ENCODE results near the gene SCN2B. TPM values are rescaled to one million over a fixed set of nuclear protein-coding genes. Genes with fewer than 3 reads are reported as not detected.

Gene SCN2B
- total RNA-seq, 3 donors from 2014 or later (not counting 1 experiment from before 2014, with no cell fraction given): not detected

- H3K4me1 ChIP-seq (ENCODE audit: control insufficient read depth, insufficient read depth, low read length): peaks cover 17% of the 10 kb centered on the region
- TF ChIP-seq, protein P1, sequence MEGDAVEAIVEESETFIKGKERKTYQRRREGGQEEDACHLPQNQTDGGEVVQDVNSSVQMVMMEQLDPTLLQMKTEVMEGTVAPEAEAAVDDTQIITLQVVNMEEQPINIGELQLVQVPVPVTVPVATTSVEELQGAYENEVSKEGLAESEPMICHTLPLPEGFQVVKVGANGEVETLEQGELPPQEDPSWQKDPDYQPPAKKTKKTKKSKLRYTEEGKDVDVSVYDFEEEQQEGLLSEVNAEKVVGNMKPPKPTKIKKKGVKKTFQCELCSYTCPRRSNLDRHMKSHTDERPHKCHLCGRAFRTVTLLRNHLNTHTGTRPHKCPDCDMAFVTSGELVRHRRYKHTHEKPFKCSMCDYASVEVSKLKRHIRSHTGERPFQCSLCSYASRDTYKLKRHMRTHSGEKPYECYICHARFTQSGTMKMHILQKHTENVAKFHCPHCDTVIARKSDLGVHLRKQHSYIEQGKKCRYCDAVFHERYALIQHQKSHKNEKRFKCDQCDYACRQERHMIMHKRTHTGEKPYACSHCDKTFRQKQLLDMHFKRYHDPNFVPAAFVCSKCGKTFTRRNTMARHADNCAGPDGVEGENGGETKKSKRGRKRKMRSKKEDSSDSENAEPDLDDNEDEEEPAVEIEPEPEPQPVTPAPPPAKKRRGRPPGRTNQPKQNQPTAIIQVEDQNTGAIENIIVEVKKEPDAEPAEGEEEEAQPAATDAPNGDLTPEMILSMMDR (IDR thresholded peaks at IDR 0.05): no peak
- Mint-ChIP-seq H3K4me1 (peaks cover 20 to 52% of the 10 kb centered on the region in 2 donors), H3K27ac (no peak overlapping the region), H3K36me3 (no peaks in the 10 kb centered on the region), H3K4me3 (no peak overlapping the region), H3K27me3 (ENCODE audit: low read depth in 2 of 2) (peaks cover 15 to 38% of the 10 kb centered on the region in 2 donors), H3K9me3 (no peaks in the 10 kb centered on the region)
- ATAC-seq (no peak), DNase-seq (no peak)
- no peaks in the 10 kb centered on the region for H3K27me3 ChIP-seq (ENCODE audit: control insufficient read depth, insufficient read depth, low read length)
- H3K9me3 ChIP-seq (ENCODE audit: control insufficient read depth, insufficient read depth, low read length): no peaks in the 10 kb centered on the region
- no peak overlapping the region for H3K27ac ChIP-seq (ENCODE audit: low read length)
- 90% methylated on average over 5 of the region's 6 CpGs for WGBS (ENCODE audit: insufficient coverage)
- peaks cover 4% of the 10 kb centered on the region for H3K36me3 ChIP-seq (ENCODE audit: control insufficient read depth, insufficient read depth, low read length)
- intact Hi-C loops (cut with micrococcal nuclease): no loop called here
- no peak overlapping the region for H3K4me3 ChIP-seq (ENCODE audit: low read length)
Measured at GRCh38 chr11:118211006-118211405, 34.6 kb upstream of the SCN2B start.

DNA sequence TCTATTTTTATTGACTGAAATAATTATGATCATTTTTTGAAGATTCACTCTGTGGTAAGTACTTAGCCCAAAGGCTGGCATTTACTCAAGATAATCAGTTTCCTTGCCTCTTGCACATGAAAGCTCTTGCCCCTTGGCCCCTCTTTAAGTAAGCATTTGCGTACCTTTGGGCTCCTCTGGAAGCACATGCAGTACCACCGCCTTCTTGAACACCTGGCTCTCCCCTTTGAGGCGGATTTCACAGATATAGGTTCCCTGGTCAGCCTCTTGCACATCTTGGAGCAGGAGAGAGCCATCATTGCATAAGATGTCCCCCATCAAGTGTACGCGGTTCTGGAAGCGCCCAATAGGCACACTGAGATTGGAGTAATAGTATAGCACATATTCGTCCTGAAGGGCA lies 33.9 kb upstream of the SCN2B start:
- H3K27ac ChIP-seq (ENCODE audit: low read length): no peak overlapping the region
- H3K27me3 ChIP-seq (ENCODE audit: control insufficient read depth, insufficient read depth, low read length): no peaks in the 10 kb centered on the region
- 95% methylated on average over 7 of the region's 7 CpGs for WGBS (ENCODE audit: insufficient coverage)
- H3K27ac Mint-ChIP-seq: no peak overlapping the region
- intact Hi-C loops (cut with micrococcal nuclease): no loop called here
- no peak overlapping the region for H3K4me3 ChIP-seq (ENCODE audit: low read length)
- H3K36me3 Mint-ChIP-seq: no peaks in the 10 kb centered on the region
- H3K36me3 ChIP-seq (ENCODE audit: control insufficient read depth, insufficient read depth, low read length): peaks cover 4% of the 10 kb centered on the region
- no peak overlapping the region for H3K4me3 Mint-ChIP-seq
- no peaks in the 10 kb centered on the region for H3K9me3 Mint-ChIP-seq
- TF ChIP-seq, protein P1 (IDR thresholded peaks at IDR 0.05): no peak
- H3K4me1 Mint-ChIP-seq: peaks cover 25 to 52% of the 10 kb centered on the region in 2 donors
- DNase-seq (no peak), ATAC-seq (no peak)
- peaks cover 15% of the 10 kb centered on the region for H3K4me1 ChIP-seq (ENCODE audit: control insufficient read depth, insufficient read depth, low read length)
- H3K9me3 ChIP-seq (ENCODE audit: control insufficient read depth, insufficient read depth, low read length): no peaks in the 10 kb centered on the region
- H3K27me3 Mint-ChIP-seq (ENCODE audit: low read depth in 2 of 2): peaks cover 15 to 38% of the 10 kb centered on the region in 2 donors

- intact Hi-C loops (cut with micrococcal nuclease): no loop called here
- no peak overlapping the region for H3K27ac ChIP-seq (ENCODE audit: low read length)
- H3K27me3 ChIP-seq (ENCODE audit: control insufficient read depth, insufficient read depth, low read length): no peaks in the 10 kb centered on the region
- H3K36me3 ChIP-seq (ENCODE audit: control insufficient read depth, insufficient read depth, low read length): peaks cover 4% of the 10 kb centered on the region
- Mint-ChIP-seq H3K4me1 (peaks cover 18 to 39% of the 10 kb centered on the region in 2 donors), H3K4me3 (no peak overlapping the region), H3K27ac (no peak overlapping the region), H3K27me3 (ENCODE audit: low read depth in 2 of 2) (peaks cover 15 to 27% of the 10 kb centered on the region in 2 donors), H3K36me3 (no peaks in the 10 kb centered on the region), H3K9me3 (no peaks in the 10 kb centered on the region)
- WGBS (ENCODE audit: insufficient coverage): 74% methylated on average over 2 of the region's 3 CpGs
- H3K9me3 ChIP-seq (ENCODE audit: control insufficient read depth, insufficient read depth, low read length): no peaks in the 10 kb centered on the region
- no peak overlapping the region for H3K4me3 ChIP-seq (ENCODE audit: low read length)
- no peak for DNase-seq
- H3K4me1 ChIP-seq (ENCODE audit: control insufficient read depth, insufficient read depth, low read length): peaks cover 15% of the 10 kb centered on the region
- TF ChIP-seq, protein P1 (IDR thresholded peaks at IDR 0.05): no peak
- ATAC-seq: no peak
Measured at GRCh38 chr11:118209033-118209432, 32.6 kb upstream of the SCN2B start.

GRCh38 chr11:118207079-118207478 lies 30.6 kb upstream of the SCN2B start:
- no peaks in the 10 kb centered on the region for H3K9me3 Mint-ChIP-seq
- peaks cover 18 to 26% of the 10 kb centered on the region in 2 donors for H3K4me1 Mint-ChIP-seq
- no CpG with 5 or more reads among the region's 2 CpGs for WGBS (ENCODE audit: insufficient coverage)
- TF ChIP-seq, protein P1 (IDR thresholded peaks at IDR 0.05): no peak
- peaks cover 4% of the 10 kb centered on the region for H3K36me3 ChIP-seq (ENCODE audit: control insufficient read depth, insufficient read depth, low read length)
- H3K4me1 ChIP-seq (ENCODE audit: control insufficient read depth, insufficient read depth, low read length): peaks cover 29% of the 10 kb centered on the region
- no peaks in the 10 kb centered on the region for H3K36me3 Mint-ChIP-seq
- H3K9me3 ChIP-seq (ENCODE audit: control insufficient read depth, insufficient read depth, low read length): no peaks in the 10 kb centered on the region
- DNase-seq (no peak), ATAC-seq (no peak)
- intact Hi-C loops (cut with micrococcal nuclease): no loop called here
- no peak overlapping the region for H3K4me3 ChIP-seq (ENCODE audit: low read length)
- peak overlapping the region; percentile 5 to 74 for H3K27ac Mint-ChIP-seq
- H3K27me3 Mint-ChIP-seq (ENCODE audit: low read depth in 2 of 2): peaks cover 5 to 7% of the 10 kb centered on the region in 2 donors
- no peak overlapping the region for H3K27ac ChIP-seq (ENCODE audit: low read length)
- H3K27me3 ChIP-seq (ENCODE audit: control insufficient read depth, insufficient read depth, low read length): no peaks in the 10 kb centered on the region
- H3K4me3 Mint-ChIP-seq: no peak overlapping the region

All from natural killer cell (primary cell).